IMR-90 (cell line): Measurements from ENCODE around the gene GALNT17.

Source experiments
- POLR2A ChIP-seq: IDR thresholded peaks from 2 replicates; pipeline ENCODE4 v1.6.1; 2012; ENCODE audit warnings: mild to moderate bottlenecking, low read depth, low read length
- RAD21 ChIP-seq: IDR thresholded peaks from 2 replicates; pipeline ENCODE4 v1.6.1; 2012; ENCODE audit warnings: low read length, improper control_type of control experiment
- RCOR1 ChIP-seq: IDR thresholded peaks from 2 replicates; pipeline ENCODE4 v1.6.1; 2012; ENCODE audit warnings: mild to moderate bottlenecking, low read length, improper control_type of control experiment; ENCODE audit not compliant: insufficient replicate concordance
- RFX5 ChIP-seq: IDR thresholded peaks from 2 replicates; pipeline ENCODE4 v1.8.0; 2012; ENCODE audit warnings: low read depth, mild to moderate bottlenecking, low read length, moderate library complexity
- TF ChIP-seq, protein P1 (sequence below): conservative IDR thresholded peaks from 2 replicates; pipeline ENCODE4 v1.5.1; 2012; ENCODE audit warnings: mild to moderate bottlenecking, low read depth, low read length, improper control_type of control experiment
- TF ChIP-seq, protein P2 (sequence below): fragments of 150-350 bp; IDR thresholded peaks from 2 replicates; pipeline ENCODE4 v1.6.1; 2017; ENCODE audit warnings: mild to moderate bottlenecking, antibody characterized with exemption, low read length, low read depth

DNA sequence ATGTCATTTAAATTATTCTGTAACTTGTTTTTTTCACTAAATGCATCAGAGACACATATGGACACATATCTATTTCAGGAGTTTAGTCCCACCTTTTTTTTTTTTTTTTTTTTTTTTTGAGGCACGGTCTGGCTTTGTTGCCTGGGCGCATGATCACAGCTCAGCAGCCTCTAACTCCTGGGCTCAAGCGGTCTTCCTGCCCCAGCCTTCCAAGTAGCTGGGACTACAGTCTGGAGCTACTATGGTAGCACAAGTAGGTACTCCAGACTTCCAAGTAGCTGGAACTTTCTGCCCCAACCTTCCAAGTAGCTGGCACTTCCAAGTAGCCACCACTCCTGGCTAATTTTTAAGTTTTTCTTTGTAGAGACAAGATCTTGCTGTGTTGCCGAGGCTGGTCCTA lies 407.7 kb downstream of the GALNT17 start:
- TF ChIP-seq, protein P1, sequence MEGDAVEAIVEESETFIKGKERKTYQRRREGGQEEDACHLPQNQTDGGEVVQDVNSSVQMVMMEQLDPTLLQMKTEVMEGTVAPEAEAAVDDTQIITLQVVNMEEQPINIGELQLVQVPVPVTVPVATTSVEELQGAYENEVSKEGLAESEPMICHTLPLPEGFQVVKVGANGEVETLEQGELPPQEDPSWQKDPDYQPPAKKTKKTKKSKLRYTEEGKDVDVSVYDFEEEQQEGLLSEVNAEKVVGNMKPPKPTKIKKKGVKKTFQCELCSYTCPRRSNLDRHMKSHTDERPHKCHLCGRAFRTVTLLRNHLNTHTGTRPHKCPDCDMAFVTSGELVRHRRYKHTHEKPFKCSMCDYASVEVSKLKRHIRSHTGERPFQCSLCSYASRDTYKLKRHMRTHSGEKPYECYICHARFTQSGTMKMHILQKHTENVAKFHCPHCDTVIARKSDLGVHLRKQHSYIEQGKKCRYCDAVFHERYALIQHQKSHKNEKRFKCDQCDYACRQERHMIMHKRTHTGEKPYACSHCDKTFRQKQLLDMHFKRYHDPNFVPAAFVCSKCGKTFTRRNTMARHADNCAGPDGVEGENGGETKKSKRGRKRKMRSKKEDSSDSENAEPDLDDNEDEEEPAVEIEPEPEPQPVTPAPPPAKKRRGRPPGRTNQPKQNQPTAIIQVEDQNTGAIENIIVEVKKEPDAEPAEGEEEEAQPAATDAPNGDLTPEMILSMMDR, result no peak
- TF ChIP-seq, protein P2, sequence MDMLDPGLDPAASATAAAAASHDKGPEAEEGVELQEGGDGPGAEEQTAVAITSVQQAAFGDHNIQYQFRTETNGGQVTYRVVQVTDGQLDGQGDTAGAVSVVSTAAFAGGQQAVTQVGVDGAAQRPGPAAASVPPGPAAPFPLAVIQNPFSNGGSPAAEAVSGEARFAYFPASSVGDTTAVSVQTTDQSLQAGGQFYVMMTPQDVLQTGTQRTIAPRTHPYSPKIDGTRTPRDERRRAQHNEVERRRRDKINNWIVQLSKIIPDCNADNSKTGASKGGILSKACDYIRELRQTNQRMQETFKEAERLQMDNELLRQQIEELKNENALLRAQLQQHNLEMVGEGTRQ, result no peak
- TF ChIP-seq RFX5 (no peak), POLR2A (no peak), RAD21 (no peak), RCOR1 (no peak)
